ENCODE results near the gene GRAMD4.
A peak's percentile ranks its signal among the peaks of the same experiment; 100 is the strongest.

The GRAMD4 gene

GRCh38 chr22:46719921-46720320 is 99.7 kb downstream of the GRAMD4 start:
- no peak for DNase-seq (ENCODE audit: low read depth, low spot score)

- DNase-seq (ENCODE audit: low read depth, low spot score), result no peak
These were observed 101.4 kb downstream of the GRAMD4 start for GRCh38 chr22:46721501-46722085.

GRCh38 chr22:46723882-46724281 is 103.7 kb downstream of the GRAMD4 start:
- no peak for DNase-seq (ENCODE audit: low read depth, low spot score)

- DNase-seq (ENCODE audit: low read depth, low spot score), result no peak
These were observed 104.9 kb downstream of the GRAMD4 start for GRCh38 chr22:46725096-46725495.

- DNase-seq (ENCODE audit: low read depth, low spot score), result peak; percentile 58
These were observed 106.1 kb downstream of the GRAMD4 start for GRCh38 chr22:46726066-46726985.

- DNase-seq (ENCODE audit: low read depth, low spot score), result no peak
These were observed 106.8 kb downstream of the GRAMD4 start for GRCh38 chr22:46726986-46727317.

GRCh38 chr22:46727813-46728364 is 107.7 kb downstream of the GRAMD4 start:
- DNase-seq (ENCODE audit: low read depth, low spot score), result no peak

GRCh38 chr22:46728470-46728869 is 108.3 kb downstream of the GRAMD4 start:
- DNase-seq (ENCODE audit: low read depth, low spot score), result no peak
